DMS153 treated with DMSO at 0.1 percent for 48 hours (cell line): ENCODE results near the gene BUD23.
"Not testable (repeated sequence)": the region's sequence is repeated elsewhere in the genome, so short reads cannot be mapped to it uniquely, and the experiment has no call there.

Experiments
- DNase-seq: peaks from one replicate; lab custom pipeline; 2025; ENCODE audit not compliant: unreplicated experiment; lab: John Stamatoyannopoulos, UW

Gene BUD23, protein sequence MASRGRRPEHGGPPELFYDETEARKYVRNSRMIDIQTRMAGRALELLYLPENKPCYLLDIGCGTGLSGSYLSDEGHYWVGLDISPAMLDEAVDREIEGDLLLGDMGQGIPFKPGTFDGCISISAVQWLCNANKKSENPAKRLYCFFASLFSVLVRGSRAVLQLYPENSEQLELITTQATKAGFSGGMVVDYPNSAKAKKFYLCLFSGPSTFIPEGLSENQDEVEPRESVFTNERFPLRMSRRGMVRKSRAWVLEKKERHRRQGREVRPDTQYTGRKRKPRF

DNA sequence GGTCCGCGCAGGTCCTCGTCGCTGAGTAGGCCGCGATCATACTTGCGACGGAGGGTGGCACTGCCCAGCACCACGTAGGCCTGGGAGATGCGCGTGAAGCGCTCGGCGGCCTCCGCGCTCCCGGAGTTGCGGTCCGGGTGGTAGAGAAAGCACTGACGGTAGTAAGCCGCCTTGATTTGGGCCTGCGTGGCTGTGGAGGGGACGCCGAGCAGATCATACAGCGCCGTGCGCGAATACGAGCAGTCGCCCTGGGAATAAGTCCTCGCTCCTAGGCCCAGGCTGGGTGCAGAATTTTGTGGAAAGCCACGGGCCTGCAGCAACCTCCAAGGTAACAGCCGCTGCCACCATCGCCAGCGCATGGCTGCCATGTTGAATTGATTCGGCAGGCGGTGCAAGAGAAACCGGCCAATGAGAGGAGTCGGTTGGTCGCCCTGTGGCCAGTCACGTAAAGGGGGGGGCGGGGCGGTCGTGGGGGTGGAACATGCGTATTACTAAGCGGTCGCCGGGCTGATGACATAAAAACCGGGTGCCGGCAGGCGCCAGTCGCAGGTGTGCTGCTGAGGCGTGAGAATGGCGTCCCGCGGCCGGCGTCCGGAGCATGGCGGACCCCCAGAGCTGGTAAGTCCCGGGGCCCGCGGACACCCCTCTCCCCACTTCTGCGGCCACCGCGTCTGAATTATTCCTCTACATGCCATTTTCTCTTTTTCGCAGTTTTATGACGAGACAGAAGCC is at the start of gene BUD23, which contains the start of gene DNAJC30:
Gene BUD23 (plus strand): TSS at position 542 of the 732 bp plus-strand sequence. CDS start 29 bp downstream, at position 571.
Gene DNAJC30 (minus strand): TSS at position 398 of the 732 bp plus-strand sequence. CDS start 30 bp downstream, at position 368.
- DNase-seq: peak; percentile 77

DNA sequence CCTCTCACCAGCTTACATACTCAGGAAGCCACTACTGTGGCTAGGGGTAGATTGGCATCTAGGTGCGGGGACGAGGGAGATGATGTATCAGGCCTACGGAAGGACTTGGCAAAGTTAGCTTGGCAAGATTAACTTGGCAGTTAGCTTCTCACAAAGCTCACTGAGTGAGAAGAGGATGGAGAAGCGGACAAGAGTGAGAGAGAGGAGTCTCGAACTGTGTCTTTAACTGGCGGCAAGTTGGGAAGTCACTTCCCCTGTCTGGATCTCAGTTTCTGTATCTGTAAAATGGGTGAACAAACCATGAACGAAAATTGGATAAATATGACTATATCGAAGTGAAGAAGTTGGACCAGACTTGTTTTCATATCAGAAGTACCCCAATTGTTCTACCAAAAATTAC is 49.6 kb upstream of the BUD23 start:
- no peak for DNase-seq

DNA sequence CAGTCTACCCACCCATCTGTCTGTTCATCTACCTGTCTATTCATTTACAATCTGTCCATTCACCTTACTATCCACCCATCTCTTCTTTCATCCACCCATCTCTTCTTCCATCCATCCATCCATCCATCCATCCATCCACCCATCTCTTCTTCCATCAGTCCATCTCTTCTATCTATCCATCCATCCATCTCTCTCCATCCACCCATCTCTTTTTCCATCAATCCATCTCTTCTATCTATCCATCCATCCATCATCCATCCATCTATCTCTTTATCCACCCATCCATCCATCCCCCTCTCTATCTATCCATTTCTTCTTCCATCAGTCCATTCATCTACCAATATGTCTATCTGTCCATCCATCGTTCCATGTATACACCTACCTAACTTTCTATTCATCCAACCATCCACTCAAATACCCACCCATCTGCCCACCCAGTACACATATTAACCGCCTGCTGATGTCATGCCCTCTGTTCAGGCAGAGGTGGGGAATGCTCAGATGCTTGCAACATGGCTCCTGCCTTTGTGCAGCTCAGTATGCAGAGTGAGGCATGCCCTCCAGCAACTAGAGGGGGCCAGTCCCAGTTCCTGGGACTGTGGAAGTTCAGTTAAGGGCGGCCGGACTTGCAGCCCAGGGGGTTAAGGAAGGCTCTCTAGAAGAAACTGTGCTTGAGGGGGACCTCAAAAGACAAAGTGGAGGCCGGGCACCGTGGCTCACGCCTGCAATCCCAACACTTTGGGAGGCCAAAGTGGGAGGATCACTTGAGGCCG is 47.8 kb upstream of the BUD23 start:
- DNase-seq: no peak

DNA sequence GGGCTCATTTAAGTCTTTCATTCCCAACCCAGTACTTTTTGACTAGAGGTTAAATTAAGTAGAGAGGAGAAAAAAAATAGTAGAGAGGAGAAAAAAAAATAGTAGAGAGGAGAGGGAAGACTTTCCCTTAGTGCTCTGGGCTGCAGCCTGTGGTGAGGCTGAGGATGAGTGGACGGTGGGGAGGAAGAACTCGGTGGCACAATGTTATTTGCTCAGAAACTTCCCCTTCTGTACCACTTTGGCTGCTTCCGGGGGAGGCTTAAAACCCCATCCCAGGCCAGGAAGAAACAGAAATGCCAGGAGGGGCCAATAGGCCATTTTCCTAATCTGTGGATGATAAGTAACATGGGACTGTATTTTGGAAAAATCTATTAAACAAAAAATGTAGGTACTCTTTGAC is 44.5 kb upstream of the BUD23 start:
- no peak for DNase-seq

DNA sequence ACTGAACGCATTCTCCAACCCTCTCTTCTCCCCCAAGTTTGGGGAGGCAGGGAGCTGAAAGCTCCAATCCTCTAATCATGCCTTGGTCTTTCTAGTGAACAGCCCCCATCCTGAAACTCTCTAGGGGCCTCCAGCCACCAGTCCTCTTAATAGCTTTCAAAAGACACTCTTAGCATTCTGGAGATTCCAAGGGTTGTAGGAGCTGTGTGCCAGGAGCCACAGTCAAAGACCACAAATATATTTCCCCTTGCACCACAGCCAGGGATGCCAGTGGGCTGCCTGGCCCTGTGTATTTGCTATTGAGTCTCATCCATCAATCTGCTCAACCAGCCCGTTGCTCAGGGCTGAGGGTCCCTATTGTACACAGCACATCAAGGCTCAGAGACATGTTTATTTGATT is 40.6 kb upstream of the BUD23 start:
- no peak for DNase-seq

DNA sequence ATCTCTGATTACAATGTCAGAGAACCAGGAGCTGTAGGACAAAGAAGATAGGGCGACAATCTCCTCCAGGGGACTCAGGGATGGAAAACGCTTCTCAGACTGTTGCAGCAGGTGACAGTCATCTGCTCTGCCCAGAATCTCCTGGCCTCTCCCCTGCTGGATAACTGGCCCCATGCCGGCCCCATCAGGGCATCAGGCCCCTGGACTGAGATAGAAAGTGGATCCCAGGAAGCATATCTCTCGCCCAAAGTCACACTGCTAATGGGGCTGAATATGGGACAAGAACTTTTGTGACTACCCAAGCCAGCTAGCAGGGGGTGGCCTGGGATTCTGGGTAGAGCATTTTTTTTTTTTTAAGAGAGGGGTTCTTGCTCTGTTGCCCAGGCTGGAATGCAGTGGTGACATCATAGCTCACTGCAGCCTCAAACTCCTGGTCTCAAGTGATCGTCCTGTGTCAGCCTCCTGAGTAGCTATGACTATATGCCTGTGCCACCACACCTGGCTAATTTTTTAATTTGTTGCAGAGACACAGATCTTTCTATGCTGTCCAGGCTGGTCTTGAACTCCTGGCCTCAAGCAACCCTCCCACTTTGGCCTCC is 38.6 kb upstream of the BUD23 start:
- DNase-seq: no peak

DNA sequence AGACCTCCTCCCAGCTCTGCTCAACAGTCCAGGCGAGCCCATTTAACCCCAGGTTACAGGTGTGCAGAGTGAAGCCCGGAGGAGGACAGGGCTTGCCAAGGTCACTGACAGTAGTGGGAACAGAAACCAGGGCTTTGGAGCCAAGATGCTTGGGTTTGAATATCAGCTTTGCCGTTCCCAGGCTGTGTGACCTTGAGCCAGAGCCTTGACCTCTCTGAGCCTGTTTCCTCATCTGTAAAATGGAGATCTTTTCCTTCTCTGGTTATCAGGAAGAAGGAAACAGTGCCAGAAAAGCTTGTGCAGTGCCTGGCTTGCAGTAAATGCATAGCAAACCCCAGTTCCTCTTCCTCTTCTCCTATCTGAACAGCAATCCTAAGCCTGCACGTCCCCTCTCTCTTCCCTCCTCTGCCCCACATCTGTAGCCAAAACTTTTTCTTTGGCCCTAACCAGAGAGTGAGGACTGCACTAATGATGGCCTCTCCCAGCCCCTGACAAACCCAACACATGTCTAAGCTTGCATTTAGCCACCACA is 37.7 kb upstream of the BUD23 start:
- DNase-seq: no peak

DNA sequence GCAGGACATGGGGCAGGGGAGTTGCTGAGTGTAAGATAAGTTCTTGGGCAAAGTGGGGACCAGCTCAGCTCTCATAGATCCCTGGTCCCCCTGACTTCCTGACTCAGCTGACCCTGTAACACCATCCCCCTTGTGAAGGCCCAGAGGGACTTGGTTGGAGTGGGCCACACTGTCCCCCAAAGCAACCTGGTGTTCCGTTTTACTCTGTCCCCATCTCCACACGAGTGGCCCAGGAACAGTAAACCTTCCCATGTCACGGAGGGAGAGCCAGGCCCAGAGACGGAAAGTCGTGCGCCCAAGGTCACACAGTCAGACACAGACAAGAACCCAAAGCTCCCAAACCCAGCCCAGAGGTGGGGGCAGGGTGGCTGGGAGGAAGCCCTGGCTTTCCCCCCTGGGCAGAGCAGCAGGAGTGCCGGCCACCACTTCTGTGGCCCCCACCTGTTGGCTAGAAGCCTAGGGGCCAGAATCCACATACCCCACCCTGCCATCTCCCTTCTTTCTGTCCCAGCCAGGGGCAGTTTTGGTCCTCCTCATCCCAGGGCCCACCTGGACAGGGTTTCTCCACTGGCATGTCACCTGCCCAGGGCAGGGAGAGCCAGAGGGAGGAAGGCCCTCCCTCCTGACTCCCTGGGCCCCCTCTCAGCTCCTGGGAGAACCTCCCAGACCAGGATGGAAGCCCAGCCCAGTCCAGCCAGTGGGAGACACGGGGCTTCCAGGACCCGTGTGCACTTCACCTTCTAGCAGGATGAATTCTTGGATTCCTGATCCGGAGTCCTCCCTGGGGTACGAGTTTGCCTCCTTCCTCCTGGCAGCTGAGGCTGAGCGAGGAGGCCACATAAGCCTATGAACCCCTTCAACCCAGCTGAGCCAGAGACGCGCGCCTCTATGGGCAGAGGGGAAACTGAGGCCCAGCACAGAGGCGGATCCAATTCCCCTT is 36.3 kb upstream of the BUD23 start:
- DNase-seq: no peak

DNA sequence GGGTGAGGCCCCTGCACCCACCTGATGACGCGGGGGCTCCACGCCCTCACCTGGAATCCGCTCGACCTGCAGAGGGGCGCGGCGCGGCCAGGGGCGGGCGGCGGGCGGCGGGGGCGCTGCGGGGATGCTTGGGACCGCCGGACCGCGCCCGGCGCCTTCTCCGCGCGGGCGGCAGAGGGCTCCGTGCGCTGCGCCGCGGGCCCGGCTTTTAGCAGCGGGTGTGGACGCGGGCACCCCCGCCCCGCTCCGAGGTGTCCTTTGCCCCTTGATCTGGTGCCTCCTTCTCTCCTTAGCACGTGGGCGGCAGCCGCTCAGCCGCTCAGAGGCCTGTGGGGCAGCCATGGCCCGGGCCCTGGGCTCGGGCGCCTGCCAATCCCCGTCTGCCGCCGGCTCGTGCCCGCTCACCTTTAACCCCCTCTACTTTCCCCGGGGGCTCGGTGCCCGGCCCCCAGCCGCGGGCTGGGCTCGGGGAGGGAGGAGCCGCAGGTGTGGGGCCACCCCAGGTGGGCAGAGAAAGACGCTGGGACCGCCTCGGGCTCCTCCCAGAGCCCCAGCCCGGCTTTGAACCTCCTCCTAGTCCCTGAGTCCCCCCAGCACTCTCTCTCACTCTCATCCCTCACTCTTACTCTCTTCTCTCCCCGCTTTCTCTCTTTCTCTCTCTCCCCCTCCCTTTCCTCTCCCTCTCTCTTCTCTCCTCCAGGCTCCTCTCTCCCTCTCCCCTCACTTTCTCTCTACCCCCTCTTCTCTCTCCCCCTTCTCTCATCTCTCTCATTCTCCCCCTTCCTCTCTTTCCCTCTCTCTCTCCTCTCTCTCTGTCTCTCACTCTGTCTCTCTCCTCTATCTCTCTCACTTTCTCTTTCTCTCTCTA is 35.4 kb upstream of the BUD23 start:
- no peak for DNase-seq

DNA sequence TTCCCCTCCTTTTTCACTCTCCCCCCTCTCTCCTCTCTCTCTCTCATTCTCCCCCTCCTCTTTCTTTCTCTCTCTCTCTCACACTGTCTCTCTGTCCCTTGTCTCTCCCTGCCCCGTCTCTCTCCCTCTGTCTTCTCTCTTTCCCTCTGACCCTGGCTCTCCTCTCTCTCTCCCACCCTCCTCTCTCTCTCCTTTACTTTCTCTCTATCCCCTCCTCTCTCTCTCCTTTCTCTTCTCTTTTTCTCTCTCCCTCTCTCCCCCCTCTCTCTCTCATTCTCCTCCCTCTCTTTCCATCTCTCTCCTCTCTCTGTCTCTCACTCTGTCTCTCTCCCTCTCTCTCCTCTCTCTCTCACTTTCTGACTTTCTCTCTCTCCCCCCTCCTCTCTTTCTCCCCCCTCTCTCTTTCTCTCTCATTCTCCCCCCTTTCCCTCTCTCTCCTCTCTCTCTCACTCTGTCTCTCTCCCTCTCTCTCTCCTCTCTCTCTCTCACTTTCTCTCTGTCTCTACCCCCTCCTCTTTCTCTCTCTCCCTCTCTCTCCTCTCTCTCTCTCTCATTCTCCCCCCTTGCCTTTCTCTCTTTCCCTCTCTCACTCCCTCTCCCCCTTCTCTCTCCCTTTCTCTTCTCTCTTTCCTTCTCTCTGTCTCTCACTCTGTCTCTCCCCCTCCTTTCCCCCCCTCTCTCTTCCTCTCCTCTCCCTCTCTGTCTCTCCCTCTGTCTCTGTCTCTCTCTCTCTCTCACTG is 34.6 kb upstream of the BUD23 start:
- DNase-seq: no peak

DNA sequence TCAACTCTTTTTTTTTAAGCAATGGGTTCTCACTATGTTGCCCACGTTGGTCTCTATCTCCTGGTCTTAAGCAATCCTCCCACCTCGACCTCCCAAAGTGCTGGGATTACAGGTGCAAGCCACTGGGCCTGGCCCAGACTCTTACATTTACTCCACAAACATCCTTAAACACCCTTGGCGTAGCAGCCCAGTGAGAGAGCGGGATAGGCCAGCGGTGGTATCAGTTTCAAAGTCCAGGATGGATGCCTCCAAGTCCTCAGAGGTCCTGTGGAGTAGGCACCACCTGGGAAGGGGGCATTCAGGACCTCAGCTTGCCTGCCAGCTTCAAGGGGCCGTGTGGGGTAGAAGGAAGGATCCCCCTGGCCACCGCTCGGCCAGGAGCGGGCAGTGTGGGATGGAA is 33.8 kb upstream of the BUD23 start:
- no peak for DNase-seq

DNA sequence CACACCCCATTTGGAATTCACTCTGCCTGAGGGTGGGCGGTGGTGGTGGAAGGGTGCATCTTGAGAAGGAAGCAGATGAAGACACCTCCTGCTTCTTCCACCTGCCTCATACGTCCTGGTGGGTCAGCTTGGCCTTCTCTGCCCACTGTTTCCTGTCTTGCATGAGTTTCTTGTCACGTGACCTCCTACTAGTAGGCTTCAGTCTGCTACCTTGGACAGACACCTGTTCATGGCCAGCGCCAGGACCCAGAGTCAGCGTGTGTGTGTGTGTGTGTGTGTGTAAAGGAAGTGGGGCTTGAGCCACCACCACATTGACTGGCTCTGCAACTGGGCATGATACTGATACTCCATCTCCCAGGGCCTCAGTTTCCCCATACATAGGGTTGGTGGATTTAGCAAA is 32.9 kb upstream of the BUD23 start:
- no peak for DNase-seq

DNA sequence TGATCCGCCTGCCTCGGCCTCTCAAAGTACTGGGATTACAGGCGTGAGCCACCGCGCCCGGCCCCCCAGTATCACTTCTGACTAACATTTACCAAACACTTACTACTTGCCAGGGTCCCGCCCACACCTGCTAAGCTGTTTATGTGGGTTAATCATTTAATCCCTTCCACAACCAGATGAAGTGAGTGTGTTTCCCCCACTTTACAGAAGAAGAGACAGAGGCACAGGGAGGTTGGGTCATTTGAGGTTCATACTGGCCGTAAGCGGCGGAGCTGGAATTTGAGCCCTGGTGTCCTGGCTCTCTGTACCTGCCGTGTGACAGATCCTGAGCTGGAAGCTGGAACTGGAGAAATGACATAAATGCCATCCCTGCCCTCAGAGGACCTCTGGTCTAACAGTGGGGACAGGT is 30.9 kb upstream of the BUD23 start:
- no peak for DNase-seq

DNA sequence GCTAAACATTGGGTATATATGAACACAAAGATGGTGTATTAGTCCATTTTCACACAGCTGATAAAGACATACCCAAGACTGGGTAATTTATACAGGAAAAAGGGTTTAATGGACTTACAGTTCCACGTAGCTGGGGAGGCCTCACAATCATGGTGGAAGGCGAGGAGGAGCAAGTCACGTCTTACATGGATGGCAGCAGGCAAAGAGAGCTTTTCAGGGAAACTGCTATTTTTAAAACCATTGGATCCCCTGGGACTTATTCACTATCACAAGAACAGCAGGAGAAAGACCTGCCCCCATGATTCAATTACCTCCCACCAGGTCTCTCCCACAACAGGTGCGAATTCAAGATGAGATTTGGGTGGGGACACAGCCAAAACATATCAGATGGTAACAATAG is 28.1 kb upstream of the BUD23 start:
- DNase-seq: not testable (repeated sequence)

DNA sequence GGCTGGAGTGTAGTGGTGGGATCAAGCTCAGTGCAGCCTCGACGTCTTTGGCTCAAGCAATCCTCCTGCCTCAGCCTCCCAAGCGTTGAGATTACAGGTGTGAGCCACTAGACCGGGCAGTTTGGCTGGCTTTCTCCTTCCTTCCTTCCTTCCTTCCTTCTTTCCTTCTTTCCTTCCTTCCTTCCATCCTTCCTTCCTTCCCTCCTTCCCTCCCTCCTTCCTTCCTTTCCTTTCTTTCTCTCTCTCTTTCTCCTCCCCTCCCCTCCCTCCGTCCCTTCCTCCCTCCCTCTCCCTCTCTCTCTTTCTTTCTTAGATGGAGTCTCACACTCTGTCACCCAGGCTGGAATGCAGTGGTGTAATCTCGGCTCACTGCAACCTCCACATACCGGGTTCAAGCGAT is 23.4 kb upstream of the BUD23 start:
- DNase-seq: no peak

DNA sequence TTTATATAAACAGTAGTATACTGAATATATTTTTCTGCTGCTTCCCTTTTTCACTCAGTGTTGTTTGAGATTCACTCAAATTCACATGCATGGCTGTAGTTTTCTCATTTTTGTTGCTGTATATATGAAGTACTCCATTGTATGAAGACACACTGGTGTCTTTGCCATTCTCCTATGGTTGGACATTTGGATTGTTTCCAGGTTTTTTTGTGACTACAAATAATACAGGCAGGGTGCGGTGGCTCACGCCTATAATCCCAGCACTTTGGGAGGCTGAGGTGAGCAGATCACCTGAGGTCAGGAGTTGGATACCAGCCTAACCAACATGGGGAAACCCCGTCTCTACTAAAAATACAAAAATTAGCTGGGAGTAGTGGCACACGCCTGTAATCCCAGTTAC is 22.8 kb upstream of the BUD23 start:
- DNase-seq: not testable (repeated sequence)

DNA sequence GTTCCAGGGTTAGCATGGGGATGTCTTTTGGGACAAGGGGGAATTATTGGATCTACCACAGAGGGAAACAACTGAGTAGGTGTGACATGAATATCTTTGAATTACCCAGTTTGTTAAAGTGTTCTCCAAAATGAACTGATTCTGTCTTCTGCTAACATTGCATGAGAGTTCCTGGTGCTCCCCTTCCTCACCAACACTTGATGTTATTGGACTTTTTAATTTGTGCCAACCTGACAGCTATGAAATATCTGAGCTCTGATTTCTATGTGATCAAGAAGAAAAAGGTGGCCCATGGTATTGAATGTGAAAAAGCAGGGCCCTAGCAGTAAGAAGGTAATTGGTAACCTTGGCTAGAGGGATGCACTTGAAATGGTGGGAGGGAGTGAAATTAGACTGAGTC is 20.4 kb upstream of the BUD23 start:
- DNase-seq: no peak

DNA sequence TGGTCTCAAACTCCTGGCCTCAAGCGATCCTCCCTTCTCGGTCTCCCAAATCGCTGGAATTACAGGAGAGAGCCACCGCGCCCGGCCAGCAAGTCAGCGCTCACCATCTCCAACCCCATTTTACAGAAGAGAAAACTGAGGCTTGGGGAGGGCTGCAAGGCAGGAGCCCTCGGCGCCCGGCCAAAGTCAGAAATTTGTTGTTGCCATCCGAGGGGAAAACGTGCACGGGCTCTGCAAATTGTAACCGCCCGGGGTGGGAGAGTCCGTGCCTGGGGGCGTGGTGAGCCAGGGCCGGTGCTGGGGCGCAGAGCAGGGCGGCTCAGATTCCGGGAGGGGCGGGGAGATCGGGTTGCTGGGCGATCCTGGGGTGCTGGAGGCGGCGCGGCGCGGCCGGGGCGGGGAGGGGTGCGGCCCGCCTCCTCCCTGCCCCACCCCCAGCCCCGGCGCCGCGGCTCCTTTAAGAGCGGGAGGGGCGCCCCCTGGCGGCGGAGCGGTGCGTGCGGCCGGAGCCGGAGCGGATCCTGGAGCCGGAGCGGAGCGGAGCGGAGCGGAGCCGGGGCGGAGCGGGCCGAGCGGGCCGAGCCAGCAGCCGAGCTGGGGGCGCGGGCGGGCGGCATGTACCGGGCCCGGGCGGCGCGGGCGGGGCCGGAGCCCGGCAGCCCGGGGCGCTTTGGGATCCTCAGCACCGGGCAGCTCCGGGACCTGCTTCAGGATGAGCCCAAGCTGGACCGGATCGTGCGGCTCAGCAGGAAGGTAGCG is 15.9 kb upstream of the BUD23 start, which contains the start of gene VPS37D:
Gene VPS37D (plus strand): TSS at position 488 of the 759 bp plus-strand sequence. CDS start 128 bp downstream, at position 616.
- peak; percentile 49 for DNase-seq
